GM18858 (cell line): Measurements from ENCODE around the gene MDP1.

ENCODE experiments used
- ATAC-seq: cut with Tn5 transposase; IDR thresholded peaks from one replicate; pipeline ENCODE4 v1.9.1; 2021; ENCODE audit not compliant: unreplicated experiment

The MDP1 gene

GRCh38 chr14:24215495-24216344, at the start of gene MDP1:
Gene MDP1, minus strand, starts transcription at chr14:24216066. Its CDS starts 111 bp downstream, at chr14:24215955.
- ATAC-seq: peak; percentile 52

DNA sequence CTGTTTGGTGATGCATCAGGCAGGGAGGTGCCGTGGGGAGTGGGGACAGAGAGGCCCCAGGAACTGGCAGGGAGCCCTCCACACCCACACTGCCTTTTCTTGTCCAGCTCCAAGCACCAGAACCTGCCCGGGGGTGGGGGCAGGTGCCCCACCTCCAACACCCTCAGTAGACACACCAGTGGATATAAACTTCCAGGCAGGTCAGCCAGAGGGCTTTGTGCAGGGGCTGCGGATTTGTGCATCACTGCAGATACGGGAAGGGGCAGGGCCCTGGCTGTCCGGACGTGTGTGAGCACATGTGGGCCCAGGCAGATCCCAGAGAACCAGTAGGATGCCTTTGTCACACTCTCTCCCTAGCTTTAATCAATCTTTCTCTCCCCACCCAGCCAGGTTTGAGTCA, 48.4 kb upstream of the MDP1 start:
- ATAC-seq: no peak

DNA sequence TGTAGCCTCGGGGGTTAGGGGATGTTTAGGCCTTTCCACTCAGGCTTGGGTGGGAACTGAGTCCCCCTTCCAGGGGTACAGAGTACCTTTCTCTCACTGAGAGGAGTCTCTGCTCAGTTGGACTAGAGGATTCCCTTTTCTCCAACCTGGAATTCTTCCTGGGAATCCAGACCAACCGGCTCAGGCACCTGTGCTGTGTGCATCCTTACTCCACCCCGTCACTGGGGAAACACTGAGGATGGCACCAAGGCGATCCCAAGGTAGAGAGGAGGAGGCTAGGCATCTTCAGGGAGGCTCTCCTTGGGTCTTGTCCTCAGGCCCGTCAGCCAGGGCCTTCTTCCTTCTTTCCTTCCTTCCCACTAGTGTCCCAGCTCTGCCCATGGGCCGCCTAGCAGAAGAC, 48.0 kb upstream of the MDP1 start:
- ATAC-seq: no peak

DNA sequence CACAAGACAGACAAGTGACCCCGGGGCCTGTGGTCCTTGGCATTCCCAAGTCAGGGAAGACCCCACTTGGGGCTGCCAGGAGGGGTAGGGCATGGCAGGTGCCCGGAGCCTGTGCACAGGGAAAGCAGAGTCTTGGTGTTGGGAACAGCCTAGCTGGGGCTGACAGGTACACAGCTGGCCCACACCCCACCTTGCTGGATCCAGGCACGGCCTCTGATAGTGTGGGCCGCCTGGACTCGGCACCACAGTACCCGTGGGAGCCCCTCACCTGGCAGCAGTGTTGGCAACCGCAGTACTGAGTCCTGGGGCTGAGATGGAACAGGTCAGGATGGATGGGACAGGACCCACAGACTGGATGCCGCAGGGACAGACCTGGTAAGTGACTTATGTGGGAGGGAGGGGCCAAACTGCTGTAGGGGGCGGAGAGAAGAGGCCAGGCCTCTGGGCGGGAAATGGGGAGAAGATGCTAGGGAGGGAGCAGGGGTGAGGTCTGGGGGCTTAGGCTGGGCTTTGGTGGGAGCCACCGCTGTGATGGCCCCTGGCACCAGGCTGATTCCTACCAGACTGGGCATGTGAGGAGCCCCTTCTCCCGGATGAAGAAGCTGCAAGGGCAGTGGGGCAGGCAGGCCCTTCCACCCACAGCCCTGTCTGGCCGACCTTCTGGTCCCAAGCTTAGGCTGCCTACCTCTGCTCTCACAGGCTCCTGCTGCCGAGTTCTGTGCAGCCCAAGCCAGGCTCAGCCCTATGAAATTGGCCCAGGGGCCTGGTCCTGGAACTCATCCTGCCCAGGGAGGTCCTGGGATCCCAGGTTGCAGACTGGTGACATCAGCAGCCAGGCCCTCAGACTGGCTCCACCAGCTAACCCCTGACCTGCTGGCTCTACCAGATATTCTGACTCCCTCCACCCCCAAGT, 47.2 kb upstream of the MDP1 start, which contains the start of gene TGM1:
TGM1 (minus strand) TSS at position 357 of the 913 bp plus-strand sequence. CDS start 825 bp downstream, outside the sequence.
- no peak for ATAC-seq

GRCh38 chr14:24261969-24262327, 46.1 kb upstream of the MDP1 start:
- no peak for ATAC-seq

GRCh38 chr14:24261256-24261968, 45.5 kb upstream of the MDP1 start:
- no peak for ATAC-seq

GRCh38 chr14:24260780-24261157, 44.9 kb upstream of the MDP1 start:
- ATAC-seq: no peak

DNA sequence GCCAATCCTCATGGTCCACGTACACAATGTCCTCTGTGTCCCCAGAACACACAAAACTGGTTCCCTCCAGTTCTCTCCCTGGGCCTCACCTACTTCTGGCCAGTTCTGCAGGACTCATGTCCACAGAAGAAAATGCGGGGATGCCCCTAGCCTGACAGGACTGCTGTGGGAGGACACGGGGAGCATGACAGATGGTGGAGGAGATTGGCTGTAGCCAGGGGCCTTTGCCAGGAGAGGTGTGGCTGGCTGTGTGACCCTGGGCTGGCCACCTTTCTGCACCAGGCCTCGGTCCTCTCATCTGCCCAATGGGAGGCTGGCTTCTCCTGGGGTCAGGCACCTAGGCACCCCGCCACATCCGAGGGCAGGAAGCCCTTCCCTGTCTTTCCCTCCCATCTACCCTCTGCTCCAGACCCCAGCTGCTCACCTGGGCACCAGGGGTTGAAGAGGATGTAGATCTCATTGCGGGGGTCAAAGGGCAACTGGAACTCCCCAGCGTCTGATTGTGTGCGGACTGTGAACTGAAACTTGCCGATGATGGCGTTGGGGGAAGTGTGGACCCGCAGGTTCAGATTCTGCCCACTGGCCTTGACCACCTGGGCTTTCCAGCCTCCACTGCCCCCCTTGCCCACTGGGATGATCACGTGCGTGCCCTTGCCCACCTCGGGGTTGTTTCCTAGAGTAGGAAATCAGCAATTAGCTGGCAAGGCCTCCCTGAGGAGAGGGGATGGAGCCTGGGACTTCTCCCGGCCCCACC, 44.3 kb upstream of the MDP1 start:
- ATAC-seq: no peak

DNA sequence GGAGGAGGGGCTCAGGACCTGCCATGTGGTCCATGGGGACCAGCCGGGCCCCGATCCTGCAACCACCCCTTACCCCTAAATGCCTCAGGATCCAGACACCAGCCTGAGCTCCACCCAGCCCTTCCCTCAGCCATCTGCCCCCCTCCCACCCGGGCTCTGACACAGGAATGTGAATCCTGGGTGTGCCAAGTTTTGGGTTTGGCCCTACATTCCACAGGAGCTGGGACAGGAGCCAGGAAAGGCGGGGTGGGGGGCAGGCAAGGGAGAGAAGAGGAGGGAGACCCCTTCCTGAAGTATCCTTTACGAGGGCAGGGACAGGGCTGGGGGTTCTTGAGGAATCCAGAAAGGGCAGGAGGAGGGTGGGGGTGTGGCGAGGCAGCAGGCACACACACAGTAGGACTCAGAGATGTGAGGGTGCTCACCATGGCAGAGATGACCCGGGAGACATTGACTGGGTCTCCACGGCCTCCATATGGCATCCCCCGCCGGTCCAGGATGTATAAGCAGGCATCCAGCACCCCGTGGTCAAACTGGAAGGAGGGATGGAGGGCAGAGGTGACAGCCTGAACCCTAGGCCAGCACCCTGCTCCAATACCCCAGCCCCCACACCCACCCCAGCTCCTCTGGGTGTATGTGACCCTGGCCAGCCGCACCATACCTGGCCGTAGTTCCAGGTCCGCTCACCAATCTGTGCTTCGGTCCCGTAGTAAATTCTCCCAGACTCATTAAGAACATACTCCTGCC, 43.6 kb upstream of the MDP1 start:
- ATAC-seq: no peak

GRCh38 chr14:24258548-24259265, 42.8 kb upstream of the MDP1 start:
- no peak for ATAC-seq

DNA sequence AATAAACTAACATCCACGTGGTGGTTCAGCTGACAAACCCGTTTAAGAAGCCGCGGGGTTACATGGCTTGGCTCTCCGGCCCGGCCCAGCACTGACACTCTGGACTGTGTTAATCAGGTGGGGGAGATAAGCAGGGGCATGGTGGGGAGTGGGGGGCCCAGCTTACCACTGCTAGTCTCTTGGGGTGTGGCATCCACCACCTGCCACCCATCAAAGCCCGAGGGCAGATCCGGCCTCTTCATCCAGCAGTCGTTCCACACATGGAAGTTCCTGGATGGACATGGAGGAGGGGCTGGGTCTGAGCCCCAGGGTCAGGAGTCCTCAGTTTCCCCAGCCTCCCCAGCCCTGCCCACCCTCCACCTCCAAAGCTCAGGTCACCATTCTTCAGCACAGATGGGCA, 42.3 kb upstream of the MDP1 start:
- no peak for ATAC-seq

DNA sequence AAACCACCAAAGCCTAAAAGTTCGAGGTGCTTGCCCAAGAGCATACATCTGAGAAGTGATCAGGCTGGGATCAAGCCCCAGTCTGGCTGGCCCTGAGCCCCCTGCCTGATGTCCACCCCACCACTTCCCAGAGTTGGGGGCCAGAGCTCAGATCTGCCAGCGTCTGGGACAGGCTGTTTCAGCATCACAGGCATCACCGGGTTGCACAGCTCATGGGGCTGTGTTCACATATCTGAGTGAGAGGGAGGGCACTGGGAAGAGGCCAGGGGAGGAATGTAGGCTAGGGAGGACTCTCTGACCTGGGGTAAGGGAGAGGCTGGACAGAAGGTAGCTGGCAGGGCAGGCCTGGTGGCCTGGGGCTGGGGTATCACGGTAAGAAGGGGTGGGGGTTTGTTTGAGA, 41.1 kb upstream of the MDP1 start:
- ATAC-seq: no peak

DNA sequence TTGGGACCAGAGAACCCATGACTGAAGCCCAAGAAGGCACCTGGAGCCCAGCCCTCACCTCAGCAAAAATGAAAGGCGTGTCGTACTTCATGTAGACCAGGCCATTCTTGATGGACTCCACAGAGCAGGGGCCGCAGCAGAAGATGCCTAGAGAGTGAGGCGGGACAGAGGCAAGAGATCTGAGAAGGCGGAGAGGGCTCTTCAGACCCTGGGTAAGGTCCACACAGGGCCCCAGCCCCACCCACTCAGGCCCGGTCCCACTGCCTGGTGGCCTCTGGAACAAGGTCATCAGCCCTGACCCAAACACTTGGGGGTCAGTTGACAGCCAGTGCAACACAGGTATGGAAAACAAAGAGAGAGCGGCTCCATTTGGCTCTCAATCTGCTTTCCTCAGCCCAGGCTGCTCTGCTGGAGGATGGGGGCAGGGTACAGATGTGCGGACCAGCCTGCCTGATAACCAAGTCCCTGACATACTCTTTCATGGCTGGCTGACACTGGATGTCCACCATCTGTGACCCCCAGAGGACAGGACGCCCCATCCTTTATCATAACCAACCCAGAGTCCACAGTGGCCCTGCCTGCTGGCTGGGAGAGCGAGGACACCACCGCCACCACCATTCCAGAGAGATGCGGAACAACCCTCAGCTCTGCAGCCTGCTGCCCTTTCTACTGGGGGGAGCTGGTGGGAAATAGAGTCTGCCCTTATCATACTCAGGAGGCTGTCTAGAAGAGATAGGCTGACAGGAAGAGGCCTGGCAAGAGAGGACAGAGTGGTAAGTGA, 40.3 kb upstream of the MDP1 start:
- no peak for ATAC-seq

GRCh38 chr14:24255438-24255837, 39.6 kb upstream of the MDP1 start:
- ATAC-seq: no peak

GRCh38 chr14:24254630-24255392, 38.9 kb upstream of the MDP1 start:
- ATAC-seq: no peak

- ATAC-seq: no peak
These were observed 38.1 kb upstream of the MDP1 start for GRCh38 chr14:24253936-24254335.

DNA sequence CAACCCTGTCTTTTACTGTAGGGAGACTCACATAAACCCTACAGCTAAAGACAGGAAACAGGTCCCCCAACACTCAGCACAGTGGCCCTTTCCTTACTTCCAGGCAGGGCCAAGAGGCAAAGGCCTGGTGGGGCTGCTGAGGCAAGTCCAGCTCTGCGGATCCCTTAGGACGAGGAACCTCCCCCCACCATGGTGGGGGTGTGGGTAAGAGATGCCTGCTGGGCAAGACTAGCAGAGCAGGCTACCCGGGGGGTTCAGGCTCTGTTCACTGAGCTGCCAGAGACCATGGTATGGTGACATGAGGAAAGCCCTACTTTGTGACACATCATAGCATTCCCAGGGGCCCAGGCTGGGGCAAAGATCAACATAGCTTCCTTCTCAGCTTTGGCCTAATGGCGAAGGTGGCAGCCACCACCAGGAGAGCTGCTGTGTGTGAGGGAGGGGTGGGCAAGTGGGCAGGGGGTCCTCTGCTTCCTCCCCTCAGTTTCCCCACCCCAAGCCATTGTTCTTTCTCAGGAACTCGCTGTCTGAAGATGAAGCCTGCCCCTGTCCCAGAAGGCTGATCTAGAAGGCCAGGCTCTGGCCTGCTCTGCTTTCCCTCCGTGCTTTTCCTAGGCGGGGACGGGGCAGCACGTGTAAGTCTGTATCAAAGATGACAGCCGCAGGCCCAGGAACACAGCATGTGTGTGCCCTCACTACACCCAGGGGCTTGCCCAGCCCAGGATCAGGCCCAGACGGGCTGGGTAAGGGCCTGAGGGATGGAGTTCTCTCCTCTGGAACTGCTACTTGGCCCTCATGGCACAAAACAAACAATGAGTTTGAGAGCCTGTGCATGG, 36.6 kb upstream of the MDP1 start:
- no peak for ATAC-seq
